ENCODE data around the gene CD6. TPM values are rescaled to one million over a fixed set of nuclear protein-coding genes. Genes with fewer than 3 reads are reported as not detected.

Gene CD6
- total RNA-seq, 1 experiment from 2014 or later, result not detected

DNA sequence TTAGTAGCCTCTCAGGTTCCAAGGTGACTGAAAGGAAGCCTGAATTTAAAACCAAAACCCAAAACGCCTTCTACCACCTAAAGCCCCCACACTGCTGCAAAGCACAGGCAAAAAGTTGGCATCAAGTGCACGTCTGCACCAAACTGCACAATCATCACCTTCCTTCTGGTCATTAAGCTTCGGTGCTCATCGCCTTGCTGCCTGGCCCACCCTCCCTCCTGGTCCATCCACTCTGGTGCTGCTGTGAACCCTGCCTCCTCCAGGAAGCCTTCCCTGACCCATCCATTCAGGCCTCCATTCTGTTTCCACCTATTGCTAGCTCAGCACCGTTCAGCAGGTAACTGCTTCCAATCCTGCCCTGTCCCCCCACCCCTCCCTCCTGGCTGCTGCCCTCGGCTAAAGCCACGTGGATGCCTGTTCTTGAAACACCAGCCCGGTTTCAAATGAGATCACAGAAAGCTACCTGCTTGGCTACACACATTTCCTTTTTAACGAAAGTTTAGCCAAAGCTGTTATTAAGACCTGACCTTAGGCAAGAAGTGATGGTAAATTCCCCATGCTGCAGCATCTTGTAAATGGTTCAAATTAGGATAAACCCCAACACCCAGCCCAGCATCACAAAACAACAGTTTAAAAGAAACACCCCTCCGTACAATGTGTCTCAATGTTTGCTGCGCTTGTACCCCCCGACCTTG is 77.0 kb downstream of the CD6 start:
- Histone ChIP-seq H3K27me3 (ENCODE audit: insufficient read depth, low read length) (no peaks in the 10 kb centered on the region; the same call in 1 of the 2 replicates), H3K23ac (ENCODE audit: insufficient read length, low read depth, low read length) (no peak overlapping the region), H3K23me2 (ENCODE audit: insufficient read length, low read depth, low read length, poor library complexity, severe bottlenecking) (no peaks in the 10 kb centered on the region), H2AK5ac (ENCODE audit: insufficient read length, low read length) (no peak overlapping the region), H3K9me3 (ENCODE audit: control insufficient read depth, low read depth, low read length) (no peaks in the 10 kb centered on the region), H3K18ac (ENCODE audit: insufficient read length, low read depth, low read length) (no peak overlapping the region), H4K5ac (ENCODE audit: insufficient read length, low read depth, low read length) (no peak overlapping the region), H2BK5ac (ENCODE audit: insufficient read length, low read length) (no peak overlapping the region), H3K14ac (ENCODE audit: insufficient read depth, low read length) (no peak overlapping the region; the same call in 1 of the 2 replicates), H3T11ph (ENCODE audit: low read length) (no peak overlapping the region), H3K4me1 (ENCODE audit: insufficient read depth, low read length) (no peaks in the 10 kb centered on the region), H4K8ac (replicated peaks; ENCODE audit: insufficient read length, low read depth, low read length) (no peak overlapping the region), H2BK20ac (ENCODE audit: low read depth, low read length, poor library complexity, severe bottlenecking) (no peak overlapping the region), H3K4me2 (ENCODE audit: insufficient read depth, insufficient read length, low read length) (no peak overlapping the region), H4K91ac (ENCODE audit: insufficient read length, low read depth, low read length) (no peak overlapping the region), H4K20me1 (ENCODE audit: control insufficient read depth, insufficient read depth, insufficient read length) (no peaks in the 10 kb centered on the region), H2BK12ac (ENCODE audit: insufficient read length, low read depth, low read length) (no peak overlapping the region), H2BK15ac (ENCODE audit: low read depth, low read length) (no peak overlapping the region), H3K9ac (ENCODE audit: extremely low read depth, insufficient read length, low read length) (no peak overlapping the region), H2AFZ (ENCODE audit: low read length) (no peak overlapping the region), H3K4ac (ENCODE audit: low read depth, low read length) (no peak overlapping the region), H3K79me1 (ENCODE audit: insufficient read depth, low read depth, low read length, poor library complexity, severe bottlenecking) (no peaks in the 10 kb centered on the region), H3K27ac (ENCODE audit: insufficient read length, low read depth, low read length) (no peak overlapping the region), H2BK120ac (ENCODE audit: low read depth, low read length, poor library complexity, severe bottlenecking) (no peak overlapping the region), H3K56ac (ENCODE audit: insufficient read length, low read depth, low read length) (no peak overlapping the region), H3K79me2 (ENCODE audit: insufficient read depth, low read length) (no peaks in the 10 kb centered on the region)
- Mint-ChIP-seq H3K27me3 (ENCODE audit: low read depth) (peaks cover 30% of the 10 kb centered on the region), H3K36me3 (ENCODE audit: insufficient read depth in 1 of 3, low read depth in 3 of 3) (no peaks in the 10 kb centered on the region), H3K4me3 (no peak overlapping the region), H3K9me3 (peaks cover 0 to 3% of the 10 kb centered on the region in 2 experiments; a peak in 1 of 5 replicates), H3K4me1 (no peaks in the 10 kb centered on the region), H3K27ac (no peak overlapping the region)
- TF ChIP-seq, protein P1, sequence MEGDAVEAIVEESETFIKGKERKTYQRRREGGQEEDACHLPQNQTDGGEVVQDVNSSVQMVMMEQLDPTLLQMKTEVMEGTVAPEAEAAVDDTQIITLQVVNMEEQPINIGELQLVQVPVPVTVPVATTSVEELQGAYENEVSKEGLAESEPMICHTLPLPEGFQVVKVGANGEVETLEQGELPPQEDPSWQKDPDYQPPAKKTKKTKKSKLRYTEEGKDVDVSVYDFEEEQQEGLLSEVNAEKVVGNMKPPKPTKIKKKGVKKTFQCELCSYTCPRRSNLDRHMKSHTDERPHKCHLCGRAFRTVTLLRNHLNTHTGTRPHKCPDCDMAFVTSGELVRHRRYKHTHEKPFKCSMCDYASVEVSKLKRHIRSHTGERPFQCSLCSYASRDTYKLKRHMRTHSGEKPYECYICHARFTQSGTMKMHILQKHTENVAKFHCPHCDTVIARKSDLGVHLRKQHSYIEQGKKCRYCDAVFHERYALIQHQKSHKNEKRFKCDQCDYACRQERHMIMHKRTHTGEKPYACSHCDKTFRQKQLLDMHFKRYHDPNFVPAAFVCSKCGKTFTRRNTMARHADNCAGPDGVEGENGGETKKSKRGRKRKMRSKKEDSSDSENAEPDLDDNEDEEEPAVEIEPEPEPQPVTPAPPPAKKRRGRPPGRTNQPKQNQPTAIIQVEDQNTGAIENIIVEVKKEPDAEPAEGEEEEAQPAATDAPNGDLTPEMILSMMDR (conservative IDR thresholded peaks at IDR 0.05), result no peak
- no peak for DNase-seq
- WGBS (ENCODE audit: extremely low coverage, insufficient read length, low lambda C conversion rate), result no CpG with 5 or more reads among the region's 12 CpGs

All from H9 (cell line).